NCI-H1694 (cell line): ENCODE measurements around the gene BCL2L14.
"Not testable (repeated sequence)": the region's sequence is repeated elsewhere in the genome, so short reads cannot be mapped to it uniquely, and the experiment has no call there.

Source experiments
- DNase-seq: peaks from one replicate; lab custom pipeline; 2025; lab: John Stamatoyannopoulos, UW

Gene BCL2L14

DNA sequence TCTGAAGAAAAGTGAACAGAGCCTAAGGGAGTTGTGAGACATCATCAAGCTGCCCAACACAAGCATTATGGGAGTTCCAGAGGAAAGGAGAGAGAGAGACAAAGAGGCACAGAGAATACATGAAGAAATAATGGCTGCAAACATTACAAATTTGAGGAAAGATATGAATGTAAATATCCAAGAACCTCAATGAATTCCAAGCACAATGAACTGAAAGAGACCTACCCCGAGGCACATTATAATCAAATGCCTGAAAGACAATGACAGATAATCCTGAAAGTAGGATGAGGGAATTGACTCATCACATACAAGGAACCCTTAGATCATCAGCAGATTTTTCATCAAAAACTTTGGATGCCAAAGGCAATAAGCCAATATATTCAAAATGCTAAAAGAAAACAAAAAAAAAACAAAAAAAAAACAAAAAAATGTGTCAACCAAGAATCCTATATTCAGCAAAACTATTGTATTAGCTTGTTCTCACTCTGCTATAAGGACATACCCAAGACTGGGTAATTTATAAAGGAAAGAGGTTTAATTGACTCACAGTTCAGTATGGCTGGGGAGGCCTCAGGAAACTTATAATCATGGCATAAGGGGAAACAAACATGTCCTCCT, 37.8 kb downstream of the BCL2L14 start:
- DNase-seq: no peak

DNA sequence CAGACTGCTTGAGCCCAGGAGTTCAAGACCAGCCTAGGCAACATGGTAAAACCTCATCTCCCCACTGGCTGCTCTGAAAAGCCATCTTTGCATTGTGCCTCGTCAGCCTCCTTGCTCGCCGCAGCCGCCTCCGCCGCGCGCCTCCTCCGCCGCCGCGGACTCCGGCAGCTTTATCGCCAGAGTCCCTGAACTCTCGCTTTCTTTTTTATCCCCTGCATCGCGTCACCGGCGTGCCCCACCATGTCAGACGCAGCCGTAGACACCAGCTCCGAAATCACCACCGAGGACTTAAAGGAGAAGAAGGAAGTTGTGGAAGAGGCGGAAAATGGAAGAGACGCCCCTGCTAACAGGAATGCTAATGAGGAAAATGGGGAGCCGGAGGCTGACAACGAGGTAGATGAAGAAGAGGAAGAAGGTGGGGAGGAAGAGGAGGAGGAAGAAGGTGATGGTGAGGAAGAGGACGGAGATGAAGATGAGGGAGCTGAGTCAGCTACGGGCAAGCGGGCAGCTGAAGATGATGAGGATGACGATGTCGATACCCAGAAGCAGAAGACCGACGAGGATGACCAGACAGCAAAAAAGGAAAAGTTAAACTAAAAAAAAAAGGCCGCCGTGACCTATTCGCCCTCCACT, 40.3 kb downstream of the BCL2L14 start:
- DNase-seq: not testable (repeated sequence)

DNA sequence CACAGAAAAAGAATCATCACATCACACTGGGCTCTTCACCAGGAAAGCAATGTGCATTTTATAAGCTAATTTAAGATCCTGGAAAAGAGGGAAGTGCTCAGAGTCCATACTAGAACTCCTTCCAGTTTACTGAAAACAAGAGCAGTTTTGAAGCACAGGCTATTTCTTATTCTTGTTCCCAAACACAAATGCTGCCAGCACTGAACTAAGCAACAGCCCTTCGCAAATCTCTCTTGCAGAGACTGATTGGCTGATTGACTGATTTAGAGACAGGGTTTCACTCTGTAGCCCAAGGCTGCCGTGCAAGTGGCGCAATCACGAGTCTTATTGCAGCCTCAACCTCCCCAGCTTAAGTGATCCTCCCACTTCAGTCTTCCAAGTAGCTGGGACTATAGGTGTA, 44.8 kb downstream of the BCL2L14 start:
- DNase-seq: no peak

DNA sequence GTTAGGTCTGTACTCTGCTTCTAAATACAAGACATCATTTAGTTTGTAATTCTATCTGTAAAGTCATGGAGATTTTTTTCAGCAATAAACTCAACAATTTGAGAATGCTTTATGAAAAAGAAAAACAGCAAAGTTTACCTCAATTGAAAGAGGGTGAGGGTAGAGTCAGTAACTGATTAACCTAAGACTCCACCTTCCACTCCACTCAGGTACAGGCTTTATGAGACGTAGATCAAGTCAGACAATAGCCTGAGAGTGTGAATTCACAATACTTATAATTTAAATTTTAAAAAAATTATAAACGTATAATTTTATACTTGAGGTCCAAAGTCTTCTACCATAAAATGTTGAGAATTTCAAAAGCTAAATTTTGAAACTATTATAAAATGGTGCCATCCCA, 45.9 kb downstream of the BCL2L14 start:
- DNase-seq: no peak

DNA sequence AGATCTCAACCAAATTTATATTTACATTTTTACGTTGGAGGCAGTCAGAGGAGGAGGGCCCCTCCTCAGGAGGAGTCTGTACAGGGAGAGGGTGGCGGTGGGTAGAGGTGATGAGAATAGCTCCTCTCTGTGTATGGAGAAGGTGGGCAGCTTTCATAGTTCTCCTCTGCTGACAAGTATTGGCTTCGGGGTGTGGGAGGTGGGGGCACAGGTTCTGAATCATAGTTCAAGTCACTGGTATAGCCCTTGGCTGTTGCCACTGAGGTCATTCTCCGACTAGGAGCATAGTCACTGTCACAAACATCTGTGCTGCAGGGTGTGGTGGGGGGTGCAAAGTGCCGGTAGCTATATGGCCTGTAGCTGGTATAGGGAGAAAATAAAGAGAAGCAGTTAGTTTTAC, 50.3 kb downstream of the BCL2L14 start:
- no peak for DNase-seq

DNA sequence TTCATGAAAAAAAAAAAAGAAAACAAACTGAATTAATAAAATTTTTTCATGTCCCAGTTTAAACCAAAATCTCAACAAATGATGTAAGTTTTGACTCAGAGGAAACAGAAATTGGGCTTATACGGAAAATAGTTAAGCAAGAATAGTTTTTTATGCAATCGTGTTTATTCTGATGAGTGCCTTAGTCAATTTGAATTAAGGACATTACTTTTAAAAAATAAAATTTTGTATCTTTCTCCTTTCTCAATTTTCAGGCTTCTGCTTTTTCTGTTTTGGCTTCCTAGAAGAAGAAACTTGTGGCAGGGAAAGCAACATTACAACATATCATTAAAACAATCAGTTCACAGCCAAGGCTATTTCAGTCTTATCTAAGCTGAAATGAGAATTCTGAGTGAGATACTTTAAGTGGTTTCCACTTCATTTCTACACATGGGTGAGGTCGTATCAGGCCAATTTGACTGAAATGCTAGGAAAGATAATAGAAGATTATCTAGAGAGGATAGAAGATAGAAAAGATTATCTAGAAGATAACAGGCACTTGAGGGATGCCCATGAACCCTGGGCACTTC, 52.4 kb downstream of the BCL2L14 start:
- DNase-seq: no peak

DNA sequence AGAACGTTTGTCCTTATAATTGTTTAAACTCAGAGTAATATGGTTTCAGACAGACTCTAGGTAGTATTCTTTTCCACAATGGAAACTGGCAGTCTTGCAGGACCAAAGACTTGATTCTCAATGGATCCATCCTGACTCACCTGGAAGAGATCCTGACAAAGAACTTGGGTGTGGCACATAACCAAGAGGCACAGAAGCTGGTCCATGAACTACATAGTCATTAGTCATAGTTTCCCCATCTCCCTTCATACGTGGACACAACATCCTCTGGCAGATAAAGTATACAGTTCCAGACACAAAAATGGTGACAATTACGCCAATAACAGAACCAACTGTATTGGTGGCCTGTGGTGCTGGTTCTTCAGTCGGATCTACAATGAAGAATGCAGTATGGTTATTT, 55.8 kb downstream of the BCL2L14 start:
- DNase-seq: no peak

DNA sequence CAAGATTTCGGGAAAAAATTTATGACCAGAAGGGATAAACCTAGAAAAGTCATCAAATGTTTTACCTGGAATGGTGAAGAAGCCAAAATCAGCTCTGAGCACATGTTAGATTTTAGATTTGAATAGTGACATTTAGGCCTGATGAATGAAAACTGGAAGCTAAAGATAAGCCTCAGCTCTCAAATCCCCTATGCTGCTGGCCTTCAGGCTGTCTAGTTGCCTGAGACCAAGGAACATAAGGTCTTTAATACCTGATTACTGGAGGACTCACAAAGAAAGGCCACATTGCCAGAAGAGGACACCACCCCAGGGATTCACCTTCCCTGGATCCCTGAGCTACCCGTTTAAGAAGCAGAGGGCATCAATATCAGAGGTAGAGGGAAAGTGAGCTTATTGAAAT, 56.6 kb downstream of the BCL2L14 start:
- DNase-seq: no peak

DNA sequence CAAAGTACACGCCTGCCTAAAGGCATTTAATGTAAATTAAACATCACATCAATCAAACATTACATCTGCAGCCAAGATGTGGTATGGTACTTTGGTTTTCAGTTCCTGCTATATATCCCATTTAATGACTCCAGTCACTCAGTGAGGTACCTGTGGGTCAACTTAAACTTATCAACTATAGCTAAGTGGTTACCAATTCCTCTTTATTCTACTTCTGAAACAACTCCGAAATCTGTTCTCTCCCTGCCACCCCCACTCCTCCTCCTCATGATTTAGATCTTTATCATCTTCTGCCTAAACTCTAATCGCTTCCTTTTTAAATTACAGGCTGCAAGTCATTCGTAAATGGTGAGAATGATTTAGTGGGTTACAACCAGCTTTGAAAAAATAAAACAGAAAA, 57.9 kb downstream of the BCL2L14 start:
- DNase-seq: no peak

DNA sequence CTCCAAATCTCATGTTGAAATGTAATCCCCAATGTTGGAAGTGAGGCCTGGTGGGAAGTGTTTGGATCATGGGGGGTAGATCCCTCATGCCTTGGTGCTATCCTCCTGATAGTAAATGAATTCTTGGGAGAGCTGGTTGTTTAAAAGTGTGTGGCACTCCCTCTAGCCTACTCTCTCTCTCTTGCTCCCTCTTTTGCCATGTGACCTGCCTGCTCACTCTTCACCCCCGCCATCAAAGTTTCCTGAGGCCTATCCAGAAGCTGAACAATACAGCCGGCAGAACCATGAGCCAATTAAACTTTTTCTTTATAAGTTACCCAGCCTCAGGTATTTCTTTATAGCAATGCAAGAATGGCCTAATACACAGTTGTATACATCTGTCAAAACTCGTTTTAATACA, 62.5 kb downstream of the BCL2L14 start:
- no peak for DNase-seq

DNA sequence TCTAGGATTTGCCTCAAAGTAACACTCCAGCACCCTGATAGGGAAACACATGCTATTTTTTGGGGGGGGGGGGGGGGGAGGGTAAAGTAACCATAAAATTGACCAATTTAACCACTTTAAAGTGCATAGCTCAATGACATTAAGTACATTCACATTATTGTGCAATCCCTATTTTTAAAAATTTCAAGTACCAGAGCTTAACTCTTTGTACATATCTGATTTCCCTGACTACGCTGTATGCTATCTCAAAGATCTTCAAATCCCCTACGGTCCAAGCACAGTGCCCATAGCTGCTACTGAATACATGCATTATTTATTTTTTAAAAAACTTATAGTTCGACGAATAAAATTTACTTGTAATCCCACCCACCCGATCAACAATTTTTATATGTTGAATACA, 63.0 kb downstream of the BCL2L14 start:
- DNase-seq: no peak

DNA sequence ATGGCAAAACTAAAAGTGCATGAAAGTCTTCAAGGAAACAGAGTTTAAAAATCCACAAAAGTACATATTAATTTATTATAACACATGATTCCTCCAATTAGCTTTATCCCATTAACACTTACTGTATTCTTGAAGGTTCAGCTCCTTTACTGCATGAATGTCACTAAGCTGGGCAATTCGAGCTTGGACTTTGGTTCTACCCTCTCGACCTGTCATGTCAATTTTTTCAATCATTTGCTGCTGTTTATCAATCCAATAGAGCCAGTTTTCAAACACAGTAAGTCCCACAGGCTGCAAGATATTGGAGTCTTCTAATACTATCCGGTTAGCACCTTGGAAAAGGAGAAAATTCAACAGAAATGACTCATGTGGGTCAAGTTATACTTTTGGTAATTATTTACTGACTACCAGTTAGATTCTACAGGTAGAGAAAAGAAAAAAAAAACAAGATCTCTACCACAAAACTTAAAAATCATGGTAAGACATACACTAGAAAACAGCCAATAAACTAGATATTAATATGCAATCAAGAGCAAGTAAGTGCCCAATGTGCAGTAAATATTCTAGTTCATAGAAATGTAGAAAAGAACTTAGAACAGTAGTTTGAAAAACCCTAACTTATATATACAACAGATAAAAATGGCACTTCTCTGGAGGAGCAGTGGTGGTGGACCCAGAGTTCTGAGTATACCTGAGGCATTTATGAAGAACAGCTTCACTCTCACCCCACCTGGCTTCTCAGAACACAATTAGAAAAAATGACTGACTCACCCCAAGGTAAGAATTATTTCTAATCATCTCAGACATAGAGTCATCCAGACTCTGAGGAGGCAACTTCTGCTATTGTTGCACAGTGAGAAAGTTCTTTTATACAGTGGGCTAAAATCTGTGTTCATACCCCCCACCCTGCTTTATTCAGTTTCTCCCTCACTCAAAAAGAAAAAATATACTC, 67.7 kb downstream of the BCL2L14 start:
- no peak for DNase-seq

DNA sequence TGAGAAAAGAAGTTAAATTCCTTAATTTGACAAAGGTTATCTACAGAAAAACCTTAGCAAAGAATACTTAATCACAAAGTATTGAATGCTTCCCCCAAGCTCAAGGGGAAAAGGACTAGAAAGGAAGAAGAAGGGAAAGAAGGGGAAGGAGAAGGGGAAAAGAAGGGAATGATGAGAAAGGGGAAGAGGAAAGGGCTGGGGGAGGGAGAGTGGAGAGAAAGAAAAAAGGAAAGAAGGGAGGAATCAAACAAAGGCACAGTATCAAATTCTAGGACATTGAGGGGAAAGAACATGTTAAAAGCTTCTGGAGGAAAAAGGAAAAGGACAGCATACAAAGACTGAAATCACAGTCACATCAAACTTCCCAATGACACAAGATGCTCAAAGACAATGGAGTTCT, 70.3 kb downstream of the BCL2L14 start:
- no peak for DNase-seq

DNA sequence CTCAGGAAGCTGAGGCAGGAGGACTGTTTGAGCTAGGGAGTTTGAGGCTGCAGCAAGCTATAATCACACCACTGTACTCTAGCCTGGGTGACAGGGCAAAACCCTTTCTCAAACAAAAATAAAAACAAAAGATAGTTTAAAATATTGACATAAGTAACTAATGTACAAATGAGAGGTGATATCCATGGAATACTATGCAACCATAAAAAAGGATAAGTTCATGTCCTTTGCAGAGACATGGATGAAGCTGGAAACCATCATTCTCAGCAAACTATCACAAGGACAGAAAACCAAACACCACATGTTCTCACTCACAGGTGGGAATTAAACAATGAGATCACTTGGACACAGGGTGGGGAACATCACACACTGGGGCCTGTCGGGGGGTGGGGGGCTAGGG, 73.8 kb downstream of the BCL2L14 start:
- not testable (repeated sequence) for DNase-seq

DNA sequence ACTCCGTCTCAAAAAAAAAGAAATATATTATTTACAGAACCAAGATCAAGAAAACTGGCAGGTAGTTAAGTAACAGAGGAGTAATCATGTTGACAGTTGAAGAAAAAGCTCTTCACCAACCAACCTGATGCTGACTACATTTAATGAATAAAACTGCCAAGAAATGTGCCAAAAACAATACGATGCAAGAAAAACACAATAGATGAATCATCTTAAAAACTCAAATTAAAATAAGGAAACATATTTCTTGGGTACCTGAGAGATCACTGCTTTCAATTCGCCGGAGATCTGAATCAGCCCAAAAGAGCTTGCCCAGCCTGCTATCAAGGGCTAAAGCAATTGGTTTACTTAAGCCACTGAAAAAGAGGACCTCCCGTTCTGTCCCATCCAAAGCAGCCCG, 76.4 kb downstream of the BCL2L14 start:
- DNase-seq: no peak
